IPS-15b (cell line): ENCODE data around the gene SPPL3.

Source experiments
- H3K27me3 ChIP-seq: one replicate; pipeline ENCODE4 v1.6.1; 2013; ENCODE audit warnings: low read length; ENCODE audit not compliant: control insufficient read depth, insufficient read depth
- H3K36me3 ChIP-seq: one replicate; pipeline ENCODE4 v1.6.1; 2013; ENCODE audit warnings: low read length; ENCODE audit not compliant: control insufficient read depth, insufficient read depth
- H3K4me1 ChIP-seq: one replicate; pipeline ENCODE4 v1.6.1; 2013; ENCODE audit warnings: mild to moderate bottlenecking, low read length; ENCODE audit not compliant: control insufficient read depth, insufficient read depth
- H3K4me3 ChIP-seq: one replicate; pipeline ENCODE4 v1.5.1; 2013; ENCODE audit warnings: low read depth, low read length
- H3K9ac ChIP-seq: one replicate; pipeline ENCODE4 v1.6.1; 2013; ENCODE audit warnings: low read depth, mild to moderate bottlenecking, low read length
- H3K9me3 ChIP-seq: one replicate; pipeline ENCODE4 v1.6.1; 2013; ENCODE audit warnings: mild to moderate bottlenecking, low read length; ENCODE audit not compliant: control insufficient read depth, insufficient read depth

Gene SPPL3

DNA sequence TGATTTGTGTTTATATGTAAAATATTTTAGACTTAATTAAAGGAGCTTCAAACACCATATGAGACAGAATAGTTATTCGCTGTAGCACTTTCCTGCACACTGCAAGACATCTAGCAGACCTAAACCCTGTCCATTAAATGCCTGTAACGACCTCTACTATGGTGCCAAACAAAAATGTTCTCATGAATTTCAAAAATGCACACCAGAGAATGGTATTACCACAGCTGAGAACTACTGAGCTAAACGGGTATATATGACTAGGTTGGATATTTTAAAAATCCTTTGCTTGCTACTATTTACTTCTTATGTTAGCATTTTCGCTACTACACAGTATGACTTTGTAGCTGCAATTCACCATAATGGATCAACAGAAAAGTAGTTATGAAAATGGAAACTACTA lies 34.8 kb downstream of the SPPL3 start:
- no peaks in the 10 kb centered on the region for H3K27me3 ChIP-seq
- H3K36me3 ChIP-seq, result no peaks in the 10 kb centered on the region
- H3K9ac ChIP-seq, result no peak overlapping the region
- no peaks in the 10 kb centered on the region for H3K4me1 ChIP-seq
- H3K4me3 ChIP-seq, result no peak overlapping the region
- H3K9me3 ChIP-seq, result no peaks in the 10 kb centered on the region

DNA sequence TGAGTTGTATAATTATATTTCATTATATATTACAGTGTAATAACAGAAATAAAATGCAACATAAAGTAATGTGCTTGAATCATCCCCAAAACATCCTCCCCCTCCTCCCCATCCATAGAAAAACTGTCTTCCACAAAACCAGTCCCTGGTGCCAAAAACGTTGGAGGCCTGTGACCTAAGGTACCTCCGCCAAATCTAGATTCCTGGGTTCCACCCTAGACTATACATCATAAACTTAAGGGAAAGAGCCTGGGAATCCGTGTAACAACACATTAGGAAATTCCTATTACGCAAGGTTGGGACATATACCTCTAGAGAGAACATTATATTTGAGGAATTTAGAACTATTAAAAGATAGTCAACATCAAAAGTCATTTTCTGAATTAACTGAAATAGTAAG lies 38.0 kb downstream of the SPPL3 start:
- H3K27me3 ChIP-seq, result no peaks in the 10 kb centered on the region
- H3K9me3 ChIP-seq, result no peaks in the 10 kb centered on the region
- peaks cover 4% of the 10 kb centered on the region for H3K4me1 ChIP-seq
- H3K9ac ChIP-seq, result no peak overlapping the region
- H3K36me3 ChIP-seq, result no peaks in the 10 kb centered on the region
- H3K4me3 ChIP-seq, result no peak overlapping the region

DNA sequence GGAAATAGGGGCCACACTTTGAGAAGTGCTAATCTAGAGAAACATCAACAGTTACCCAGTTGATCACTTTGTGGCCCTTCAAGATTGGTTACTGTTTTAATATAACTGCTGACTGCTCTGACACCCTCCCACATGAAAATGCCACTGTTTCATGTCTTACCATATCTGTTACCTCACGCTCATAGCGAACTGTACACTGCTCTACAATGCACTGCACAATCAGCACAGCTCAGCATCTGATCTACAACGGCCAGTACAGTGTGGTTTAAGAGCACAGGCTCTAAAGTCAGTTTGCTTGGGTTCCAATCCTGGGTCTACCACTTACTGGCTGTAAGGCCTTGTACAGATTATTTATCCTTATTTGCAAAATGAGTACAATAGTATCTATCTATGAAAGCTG lies 39.1 kb downstream of the SPPL3 start:
- Histone ChIP-seq H3K4me3 (no peak overlapping the region), H3K9ac (no peak overlapping the region), H3K27me3 (no peaks in the 10 kb centered on the region), H3K9me3 (no peaks in the 10 kb centered on the region), H3K36me3 (no peaks in the 10 kb centered on the region), H3K4me1 (peaks cover 4% of the 10 kb centered on the region)

DNA sequence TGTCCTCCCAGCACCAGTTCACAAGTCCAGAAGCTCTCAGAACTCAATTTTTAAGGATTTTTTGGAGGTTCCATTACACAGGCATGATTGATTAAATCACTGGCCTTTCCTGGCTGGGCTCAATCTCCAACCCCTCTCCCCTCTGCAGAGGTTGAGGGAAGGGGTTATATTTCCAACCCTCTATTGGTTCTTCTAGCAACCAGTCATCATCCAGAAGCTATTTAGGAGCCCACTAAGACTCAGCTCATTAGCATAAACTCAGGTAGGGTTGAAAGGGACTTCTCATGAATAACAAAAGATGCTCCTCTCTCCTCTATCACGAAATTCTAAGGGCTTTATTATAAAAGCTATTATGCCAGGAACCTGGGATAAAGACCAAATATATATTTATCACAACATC lies 41.5 kb downstream of the SPPL3 start:
- H3K4me1 ChIP-seq, result peaks cover 4% of the 10 kb centered on the region
- no peaks in the 10 kb centered on the region for H3K9me3 ChIP-seq
- H3K36me3 ChIP-seq, result no peaks in the 10 kb centered on the region
- no peak overlapping the region for H3K9ac ChIP-seq
- H3K27me3 ChIP-seq, result no peaks in the 10 kb centered on the region
- H3K4me3 ChIP-seq, result no peak overlapping the region

DNA sequence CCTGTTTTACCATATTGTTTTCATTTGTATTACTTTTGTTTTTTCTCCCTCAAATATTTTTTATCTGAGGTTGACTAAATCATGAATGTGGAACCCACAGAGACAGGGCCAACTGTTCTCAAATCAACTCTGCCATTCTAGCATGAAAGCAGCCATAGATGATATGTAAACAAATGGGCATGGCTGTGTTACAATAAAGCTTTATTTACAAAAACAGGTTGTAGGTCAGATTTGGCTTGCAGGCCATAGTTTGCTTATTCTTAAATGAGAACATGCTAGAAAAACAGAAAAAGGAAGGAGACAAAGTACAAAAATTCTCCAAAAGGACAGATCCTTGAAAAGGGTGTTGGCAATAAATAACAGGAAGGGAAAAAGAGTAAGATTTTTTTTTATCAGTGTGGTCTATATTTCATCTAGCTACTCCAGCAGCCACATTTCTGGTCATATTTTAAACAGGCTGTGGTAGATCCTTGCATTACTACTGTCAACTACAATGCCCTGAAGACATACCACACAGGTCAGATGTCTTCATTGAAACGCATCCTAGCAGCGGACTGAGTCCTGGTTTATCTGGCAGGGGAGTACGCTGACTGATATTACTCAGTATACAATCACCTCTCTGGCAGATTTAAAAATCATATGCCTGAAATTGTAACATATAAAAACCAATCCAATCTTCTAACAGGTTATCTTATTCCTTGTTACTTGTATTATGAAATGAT lies 42.9 kb downstream of the SPPL3 start:
- Histone ChIP-seq H3K9ac (no peak overlapping the region), H3K27me3 (no peaks in the 10 kb centered on the region), H3K4me1 (peaks cover 4% of the 10 kb centered on the region), H3K36me3 (no peaks in the 10 kb centered on the region), H3K4me3 (no peak overlapping the region), H3K9me3 (no peaks in the 10 kb centered on the region)

DNA sequence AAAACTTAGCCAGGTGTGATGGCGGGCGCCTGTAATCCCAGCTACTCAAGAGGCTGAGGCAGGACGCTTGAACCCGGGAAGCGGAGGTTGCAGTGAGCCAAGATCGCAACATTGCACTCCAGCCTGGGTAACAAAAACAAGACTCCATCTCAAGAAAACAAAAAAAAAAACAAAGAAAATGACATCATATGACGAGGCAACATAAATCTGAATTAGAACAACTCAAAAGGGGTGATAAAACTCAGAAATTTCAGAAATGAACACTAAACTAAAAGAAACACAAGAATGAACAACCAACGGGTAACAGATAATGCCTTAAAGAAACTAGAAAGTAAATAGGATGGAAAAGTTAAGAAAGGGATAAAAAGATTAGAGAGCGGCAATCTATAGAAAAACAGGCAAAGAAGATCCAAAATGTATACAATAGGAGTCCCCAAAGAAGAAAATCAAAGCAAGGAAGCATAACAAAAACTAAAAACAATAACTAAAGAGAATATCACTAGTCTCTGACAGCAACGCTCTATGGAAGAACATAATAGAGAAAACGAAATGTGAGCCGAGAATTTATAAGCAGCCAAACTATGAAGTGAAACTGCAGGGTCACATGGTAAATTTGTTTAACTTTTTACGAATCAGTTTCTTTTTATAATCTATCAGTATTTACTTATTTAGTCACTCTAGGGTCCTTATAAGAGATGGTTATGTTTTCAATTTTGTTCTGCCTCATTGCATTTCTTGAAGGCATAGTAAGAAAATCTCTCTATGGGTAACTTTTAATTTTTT lies 45.7 kb downstream of the SPPL3 start:
- Histone ChIP-seq H3K9ac (no peak overlapping the region), H3K9me3 (no peaks in the 10 kb centered on the region), H3K27me3 (no peaks in the 10 kb centered on the region), H3K4me3 (no peak overlapping the region), H3K4me1 (peaks cover 4% of the 10 kb centered on the region), H3K36me3 (no peaks in the 10 kb centered on the region)

DNA sequence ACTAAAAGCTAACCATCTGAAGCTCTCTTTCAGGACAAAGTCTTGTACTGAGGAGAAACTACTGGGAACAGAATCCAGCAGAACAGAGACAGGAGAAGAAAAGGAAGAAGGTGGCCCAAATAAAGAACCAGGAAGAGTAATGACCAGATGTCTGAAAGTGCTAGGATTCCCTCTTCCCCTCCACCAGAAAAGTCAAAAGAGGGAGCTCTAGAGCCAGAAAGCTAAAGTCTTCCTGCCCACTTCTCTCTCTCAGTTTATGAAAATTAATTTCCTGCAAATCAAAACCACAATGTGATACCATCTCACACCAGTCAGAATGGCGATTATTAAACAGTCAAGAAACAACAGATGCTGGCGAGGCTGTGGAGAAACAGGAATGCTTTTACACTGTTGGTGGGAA lies 47.2 kb downstream of the SPPL3 start:
- Histone ChIP-seq H3K27me3 (no peaks in the 10 kb centered on the region), H3K36me3 (no peaks in the 10 kb centered on the region), H3K9me3 (no peaks in the 10 kb centered on the region), H3K4me3 (no peak overlapping the region), H3K9ac (no peak overlapping the region), H3K4me1 (no peaks in the 10 kb centered on the region)

DNA sequence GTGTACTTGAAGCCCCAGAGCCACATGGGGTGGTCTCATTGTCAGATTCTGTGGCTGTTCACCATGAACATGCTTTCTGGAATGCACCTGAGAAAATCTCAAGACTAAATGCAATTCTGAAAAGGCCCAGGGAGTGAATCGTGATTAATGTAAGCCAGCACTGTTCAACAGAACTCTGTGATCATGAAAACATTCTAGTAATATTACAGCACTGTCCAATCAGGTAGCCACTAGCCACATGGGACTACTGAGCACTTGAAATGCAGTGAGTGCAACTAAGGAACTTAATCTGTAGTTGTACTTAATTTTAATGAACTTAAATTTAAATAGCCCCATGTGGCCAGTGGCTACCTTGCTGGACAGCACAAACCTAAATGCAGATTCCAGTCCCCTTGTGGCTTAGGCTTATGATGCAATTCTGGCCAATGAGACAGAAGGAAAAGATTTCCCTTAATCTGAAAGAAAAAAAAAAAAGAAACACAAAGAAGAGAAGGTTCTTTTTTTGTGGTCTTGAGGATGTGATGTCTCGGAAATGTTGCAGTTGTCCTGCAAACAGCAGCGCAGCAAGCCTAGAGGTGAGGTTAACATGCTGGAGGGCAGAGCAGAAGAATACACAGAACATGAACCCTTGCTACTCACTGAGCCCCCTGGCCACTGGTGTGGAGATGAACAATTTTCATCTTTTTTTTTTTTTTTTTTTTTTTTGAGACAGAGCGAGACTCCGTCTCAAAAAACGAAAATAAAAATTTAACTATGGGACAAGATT lies 48.2 kb downstream of the SPPL3 start:
- no peaks in the 10 kb centered on the region for H3K9me3 ChIP-seq
- H3K27me3 ChIP-seq, result no peaks in the 10 kb centered on the region
- no peaks in the 10 kb centered on the region for H3K36me3 ChIP-seq
- H3K4me3 ChIP-seq, result no peak overlapping the region
- H3K4me1 ChIP-seq, result no peaks in the 10 kb centered on the region
- no peak overlapping the region for H3K9ac ChIP-seq

DNA sequence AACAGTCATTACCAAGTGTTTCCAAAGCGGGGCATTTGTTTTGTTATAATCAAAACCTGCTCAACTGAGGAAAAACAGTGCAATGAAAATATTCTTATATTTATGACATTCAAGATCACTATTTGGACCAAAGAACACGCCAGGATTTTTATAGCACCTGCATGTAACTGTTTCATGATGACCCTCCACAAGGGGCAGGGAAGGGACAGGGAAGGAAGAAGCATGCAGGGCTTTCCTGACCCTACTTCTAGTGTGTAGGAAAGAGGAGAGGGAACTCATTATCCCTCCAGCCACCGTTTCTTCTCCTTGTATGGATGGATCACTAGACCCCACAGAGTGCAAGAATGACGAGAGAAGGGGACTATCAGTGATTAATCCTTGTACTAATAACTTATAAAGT lies 49.4 kb downstream of the SPPL3 start:
- no peaks in the 10 kb centered on the region for H3K4me1 ChIP-seq
- H3K4me3 ChIP-seq, result no peak overlapping the region
- no peaks in the 10 kb centered on the region for H3K36me3 ChIP-seq
- no peaks in the 10 kb centered on the region for H3K9me3 ChIP-seq
- H3K9ac ChIP-seq, result no peak overlapping the region
- H3K27me3 ChIP-seq, result no peaks in the 10 kb centered on the region

DNA sequence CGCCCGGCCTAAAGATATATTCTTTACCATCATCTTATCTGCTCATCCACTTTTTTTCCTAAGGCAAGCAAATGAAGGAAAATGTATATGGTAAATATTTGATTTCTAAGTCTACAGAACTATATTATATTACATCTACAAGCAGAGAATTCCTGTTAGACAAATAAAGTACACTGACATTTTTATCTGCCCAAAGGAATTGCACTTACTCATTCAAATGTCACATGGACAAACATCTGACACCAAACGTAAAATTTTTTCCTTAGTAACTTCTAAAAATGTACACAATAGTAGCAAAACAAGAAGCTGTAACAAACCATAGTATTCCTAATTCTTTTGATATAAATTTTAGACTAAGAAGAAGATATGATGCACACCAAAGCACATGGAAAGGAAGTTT lies 51.0 kb downstream of the SPPL3 start:
- Histone ChIP-seq H3K36me3 (no peaks in the 10 kb centered on the region), H3K27me3 (no peaks in the 10 kb centered on the region), H3K9ac (no peak overlapping the region)

DNA sequence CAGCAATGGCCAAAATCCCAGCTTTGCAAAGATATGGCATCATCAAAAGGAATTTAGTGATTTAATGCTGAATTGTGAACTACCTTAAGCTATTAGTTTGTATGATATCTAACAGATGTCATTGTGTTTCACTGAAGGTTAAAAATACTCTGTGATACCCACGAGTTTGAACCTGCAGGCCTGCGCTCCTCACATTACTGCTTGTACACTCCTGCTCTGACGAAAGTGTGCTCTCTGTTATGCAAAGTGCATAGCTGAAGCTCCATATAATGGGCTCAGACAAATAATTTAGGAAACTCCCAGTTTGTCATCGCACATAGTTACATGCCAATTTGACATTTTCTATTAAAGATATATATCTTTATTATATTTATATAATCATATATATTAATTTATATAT lies 52.2 kb downstream of the SPPL3 start:
- H3K9ac ChIP-seq, result no peak overlapping the region
- no peaks in the 10 kb centered on the region for H3K27me3 ChIP-seq
- H3K9me3 ChIP-seq, result no peaks in the 10 kb centered on the region
- H3K36me3 ChIP-seq, result no peaks in the 10 kb centered on the region
- H3K4me1 ChIP-seq, result no peaks in the 10 kb centered on the region
- H3K4me3 ChIP-seq, result no peak overlapping the region

More for the DNA sequence above, 51.0 kb downstream of the SPPL3 start:
- Histone ChIP-seq H3K9me3 (no peaks in the 10 kb centered on the region), H3K4me1 (no peaks in the 10 kb centered on the region), H3K4me3 (no peak overlapping the region)
